Peyer's patch (tissue), 4 donors: ENCODE measurements around the gene PPP2R2C. TPM values are rescaled to one million over a fixed set of nuclear protein-coding genes. Genes with fewer than 3 reads are reported as not detected.

Experiments used
- DNase-seq, 3 donors: peaks; one replicate each; pipeline ENCODE4 v3.0.0-alpha.2; 2017 to 2019
- H3K27ac ChIP-seq, 4 donors: fragments of 200-600 bp; sonication (generic); one replicate each; pipeline ENCODE4 v1.5.1; 2016 to 2019
- H3K27me3 ChIP-seq, 2 donors: fragments of 200-600 bp; sonication (generic); one replicate each; pipeline ENCODE4 v1.5.1; 2019
- H3K36me3 ChIP-seq, 3 donors: fragments of 200-600 bp; sonication (generic); one replicate each; pipeline ENCODE4 v1.5.1; 2016 to 2019
- H3K4me1 ChIP-seq, 4 donors: fragments of 200-600 bp; sonication (generic); one replicate each; pipeline ENCODE4 v1.5.1; 2016 to 2019
- H3K4me3 ChIP-seq, 4 donors: fragments of 200-600 bp; sonication (generic); 1 replicate in 3 of 4; 2 replicates in 1 of 4; pipeline ENCODE4 v1.5.1; 2016 to 2019; ENCODE audit warnings: mild to moderate bottlenecking in 1 of 4
- H3K9me3 ChIP-seq, 4 donors: fragments of 200-600 bp; sonication (generic); one replicate each; pipeline ENCODE4 v1.5.1; 2016 to 2019; ENCODE audit warnings: mild to moderate bottlenecking in 1 of 4
- CTCF ChIP-seq, 6 experiments: fragments of 450-650 bp in 4 of 6; fragments of 200-600 bp in 2 of 6; sonication (generic) in 1 of 6; IDR thresholded peaks; one replicate each; pipeline ENCODE4 v1.5.1; 2017 to 2019; ENCODE audit warnings: antibody characterized with exemption in 6 of 6, mild to moderate bottlenecking in 3 of 6, moderate library complexity in 1 of 6
- POLR2A ChIP-seq, 2 donors: fragments of 450-650 bp; IDR thresholded peaks; one replicate each; pipeline ENCODE4 v1.5.1; 2017; ENCODE audit warnings: antibody characterized with exemption in 2 of 2, mild to moderate bottlenecking in 2 of 2, moderate library complexity in 2 of 2
- total RNA-seq, 4 donors: library from RNA; depleted of rRNA; stranded (reverse); fragments of >200 nt; gene quantifications; one replicate each; pipeline ENCODE4 v1.1.0, GENCODE V29; 2016

PPP2R2C gene
- total RNA-seq, 4 donors from 2014 or later: 0.27 to 4.1 TPM; not detected in 2

- TF ChIP-seq CTCF (IDR thresholded peaks at IDR 0.05) (no peak), POLR2A (IDR thresholded peaks at IDR 0.05) (no peak)
- no peak overlapping the region for H3K27ac ChIP-seq
- H3K9me3 ChIP-seq: no peaks in the 10 kb centered on the region
- H3K4me1 ChIP-seq: no peaks in the 10 kb centered on the region
- no peaks in the 10 kb centered on the region for H3K27me3 ChIP-seq
- no peak overlapping the region for H3K4me3 ChIP-seq
- DNase-seq: no peak
- no peaks in the 10 kb centered on the region for H3K36me3 ChIP-seq
These were observed 110.0 kb downstream of the PPP2R2C start for GRCh38 chr4:6362243-6362885.

GRCh38 chr4:6361076-6361784, 111.2 kb downstream of the PPP2R2C start:
- TF ChIP-seq POLR2A (IDR thresholded peaks at IDR 0.05): no peak
- TF ChIP-seq CTCF (IDR thresholded peaks at IDR 0.05): no peak
- H3K27me3 ChIP-seq: no peaks in the 10 kb centered on the region
- no peak for DNase-seq

GRCh38 chr4:6360385-6360784, 112.0 kb downstream of the PPP2R2C start:
- no peaks in the 10 kb centered on the region for H3K36me3 ChIP-seq
- TF ChIP-seq POLR2A (IDR thresholded peaks at IDR 0.05): no peak
- no peak for TF ChIP-seq CTCF (IDR thresholded peaks at IDR 0.05)
- no peak overlapping the region for H3K4me3 ChIP-seq
- H3K4me1 ChIP-seq: no peaks in the 10 kb centered on the region
- no peak for DNase-seq
- H3K9me3 ChIP-seq: no peaks in the 10 kb centered on the region
- no peak overlapping the region for H3K27ac ChIP-seq
- H3K27me3 ChIP-seq: no peaks in the 10 kb centered on the region

More at GRCh38 chr4:6361076-6361784, 111.2 kb downstream of the PPP2R2C start:
- Histone ChIP-seq H3K27ac (no peak overlapping the region), H3K9me3 (no peaks in the 10 kb centered on the region), H3K36me3 (no peaks in the 10 kb centered on the region), H3K4me1 (no peaks in the 10 kb centered on the region), H3K4me3 (no peak overlapping the region)

DNA sequence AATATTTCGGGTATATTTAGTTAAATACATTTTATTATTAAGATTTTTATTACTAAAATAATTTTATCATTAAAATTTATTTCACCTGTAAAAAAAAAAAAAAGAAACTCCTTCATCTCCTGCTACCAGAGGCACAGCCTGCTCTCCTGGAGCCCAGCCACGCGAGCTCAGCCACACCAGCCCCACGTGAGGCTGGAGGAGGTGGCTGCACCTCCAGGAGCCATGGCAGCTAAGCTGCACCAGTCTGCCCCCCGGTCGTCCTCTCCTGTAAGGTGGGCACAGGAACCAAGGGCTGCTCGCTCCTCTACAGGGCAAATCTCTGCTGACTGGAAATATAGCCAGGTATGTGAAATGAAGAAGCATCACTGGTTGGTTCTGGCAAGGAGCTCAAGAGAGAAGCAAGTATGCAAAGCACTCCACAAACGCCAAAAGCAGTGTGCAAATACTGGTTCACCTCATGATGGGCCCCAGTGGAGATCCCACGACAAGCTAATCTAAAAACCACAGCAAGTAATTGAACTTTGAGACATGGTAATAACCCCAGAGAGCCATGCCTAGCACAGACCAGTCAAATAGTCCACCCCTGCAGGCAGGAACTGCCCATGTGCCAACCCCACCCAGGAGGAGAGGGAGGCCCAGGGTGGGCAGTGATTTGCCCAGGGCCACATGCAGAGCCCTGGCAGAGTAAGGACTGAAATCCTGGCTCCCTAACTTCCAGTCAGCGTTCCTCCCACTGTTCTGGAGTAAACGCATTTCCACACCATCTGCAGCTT, 112.7 kb downstream of the PPP2R2C start:
- Histone ChIP-seq H3K27ac (no peak overlapping the region), H3K4me3 (no peak overlapping the region)
- TF ChIP-seq POLR2A (IDR thresholded peaks at IDR 0.05) (no peak), CTCF (IDR thresholded peaks at IDR 0.05) (no peak)

GRCh38 chr4:6357476-6357875, 114.9 kb downstream of the PPP2R2C start:
- no peaks in the 10 kb centered on the region for H3K27me3 ChIP-seq
- TF ChIP-seq POLR2A (IDR thresholded peaks at IDR 0.05) (no peak), CTCF (IDR thresholded peaks at IDR 0.05) (no peak)
- no peaks in the 10 kb centered on the region for H3K9me3 ChIP-seq
- H3K36me3 ChIP-seq: no peaks in the 10 kb centered on the region
- DNase-seq: no peak
- no peak overlapping the region for H3K27ac ChIP-seq
- H3K4me3 ChIP-seq: no peak overlapping the region
- no peaks in the 10 kb centered on the region for H3K4me1 ChIP-seq

More for the DNA sequence above, 112.7 kb downstream of the PPP2R2C start:
- no peak for DNase-seq
- no peaks in the 10 kb centered on the region for H3K4me1 ChIP-seq
- H3K27me3 ChIP-seq: no peaks in the 10 kb centered on the region
- H3K9me3 ChIP-seq: no peaks in the 10 kb centered on the region
- H3K36me3 ChIP-seq: no peaks in the 10 kb centered on the region
